Stomach (tissue), 4 donors: ENCODE measurements around the gene TMEM131.

Source experiments
- CTCF ChIP-seq, 7 experiments: fragments of 450-650 bp in 4 of 7; fragments of 200-600 bp in 3 of 7; sonication (generic) in 3 of 7; IDR thresholded peaks; one replicate each; pipeline ENCODE4 v1.5.1; 2016 to 2019; ENCODE audit warnings: antibody characterized with exemption in 7 of 7, control low read depth in 2 of 7, mild to moderate bottlenecking in 1 of 7
- POLR2AphosphoS5 ChIP-seq, 3 donors: sonication (generic); formaldehyde crosslinking; IDR thresholded peaks; one replicate each; pipeline ENCODE4 v1.6.1; 2016; ENCODE audit warnings: antibody characterized with exemption in 3 of 3

- TF ChIP-seq CTCF (IDR thresholded peaks at IDR 0.05) (no peak), POLR2AphosphoS5 (IDR thresholded peaks at IDR 0.05) (no peak)
Measured at GRCh38 chr2:97998431-97999005, 2.8 kb upstream of the TMEM131 start.
